ENCODE measurements around the gene SIN3B.

- TF ChIP-seq CTCF (IDR thresholded peaks at IDR 0.05) (no peak), RXRA (IDR thresholded peaks at IDR 0.05; ENCODE audit: borderline replicate concordance, low read depth) (no peak), REST (IDR thresholded peaks at IDR 0.05; ENCODE audit: low read depth, low read length) (no peak), CHD2 (IDR thresholded peaks at IDR 0.05; ENCODE audit: low read length, partially characterized antibody) (no peak), EP300 (IDR thresholded peaks at IDR 0.05; ENCODE audit: borderline replicate concordance in 1 of 2, low read depth in 1 of 2, low read length in 1 of 2) (no peak), POLR2AphosphoS5 (IDR thresholded peaks at IDR 0.05; ENCODE audit: low read depth, low read length) (no peak), PBX3 (IDR thresholded peaks at IDR 0.05) (no peak), IRF3 (IDR thresholded peaks at IDR 0.05; ENCODE audit: low read depth, low read length) (no peak), ELF1 (IDR thresholded peaks at IDR 0.05) (no peak), JUND (IDR thresholded peaks at IDR 0.05) (no peak), TAF1 (IDR thresholded peaks at IDR 0.05; ENCODE audit: borderline replicate concordance, low read depth, low read length) (no peak), NFIC (IDR thresholded peaks at IDR 0.05; ENCODE audit: borderline replicate concordance) (no peak), EZH2phosphoT487 (IDR thresholded peaks at IDR 0.05; ENCODE audit: borderline replicate concordance, low read depth) (no peak), TCF12 (IDR thresholded peaks at IDR 0.05) (no peak)
Observed at GRCh38 chr19:16853066-16853465, 23.9 kb downstream of the SIN3B start.

Data from SK-N-SH (cell line).